Endodermal cell (in vitro differentiated cells): Measurements from ENCODE around the gene SOSTDC1. TPM values are rescaled to one million over a fixed set of nuclear protein-coding genes. Genes with fewer than 3 reads are reported as not detected.

Experiments
- DNase-seq: peaks from one replicate; pipeline ENCODE4 v3.0.0-alpha.2; 2017
- H3K27ac ChIP-seq: 2 replicates; pipeline ENCODE4 v1.5.1; 2013; ENCODE audit warnings: mild to moderate bottlenecking, low read depth, low read length, moderate library complexity
- H3K27me3 ChIP-seq: 2 replicates; pipeline ENCODE4 v1.6.1; 2013; ENCODE audit warnings: mild to moderate bottlenecking, low read length, moderate library complexity; ENCODE audit not compliant: insufficient read depth, control insufficient read depth, poor library complexity, severe bottlenecking
- H3K36me3 ChIP-seq: 2 replicates; pipeline ENCODE4 v1.7.0; 2013; ENCODE audit warnings: mild to moderate bottlenecking, low read length, moderate library complexity; ENCODE audit not compliant: control insufficient read depth, insufficient read depth
- H3K4me1 ChIP-seq: one replicate; pipeline ENCODE4 v1.7.0; 2013; ENCODE audit warnings: low read length; ENCODE audit not compliant: control insufficient read depth, insufficient read depth
- H3K4me3 ChIP-seq: 2 replicates; pipeline ENCODE4 v1.5.1; 2013; ENCODE audit warnings: mild to moderate bottlenecking, low read length, moderate library complexity
- H3K9ac ChIP-seq: 2 replicates; pipeline ENCODE4 v1.6.1; 2013; ENCODE audit warnings: mild to moderate bottlenecking, low read length, moderate library complexity; ENCODE audit not compliant: poor library complexity, severe bottlenecking; ENCODE audit errors: extremely low read depth
- H3K9me3 ChIP-seq: 2 replicates; pipeline ENCODE4 v1.6.1; 2013; ENCODE audit warnings: mild to moderate bottlenecking, low read length, moderate library complexity; ENCODE audit not compliant: control insufficient read depth
- H3K27ac Mint-ChIP-seq: 2 replicates; pipeline ENCODE4 v1.8.0; 2020; ENCODE audit warnings: mixed read lengths
- H3K27me3 Mint-ChIP-seq: 2 replicates; pipeline ENCODE4 v1.8.0; 2021; ENCODE audit warnings: mild to moderate bottlenecking, mixed read lengths; ENCODE audit not compliant: insufficient read depth
- H3K36me3 Mint-ChIP-seq: 2 replicates; pipeline ENCODE4 v1.8.0; 2020; ENCODE audit warnings: low read depth, mixed read lengths
- H3K4me1 Mint-ChIP-seq: 2 replicates; pipeline ENCODE4 v1.8.0; 2020; ENCODE audit warnings: mixed read lengths
- H3K4me3 Mint-ChIP-seq: 2 replicates; pipeline ENCODE4 v1.8.0; 2020; ENCODE audit warnings: mild to moderate bottlenecking, moderate library complexity, mixed read lengths
- H3K9me3 Mint-ChIP-seq: 2 replicates; pipeline ENCODE4 v1.8.0; 2020; ENCODE audit warnings: mild to moderate bottlenecking, mixed read lengths
- CTCF ChIP-seq: fragments of 200-600 bp; sonication (generic); conservative IDR thresholded peaks from 2 replicates; pipeline ENCODE4 v1.5.0; 2021; ENCODE audit warnings: antibody characterized with exemption, mild to moderate bottlenecking
- WGBS, 2 experiments: methylation state at CpG; one replicate each; pipeline versions ENCODE4 v1.1.5 to v1.1.7; 2013; ENCODE audit warnings: missing lambda C conversion rate in 2 of 2, mixed read lengths in 1 of 2; ENCODE audit not compliant: insufficient coverage in 1 of 2, insufficient read length in 1 of 2; 5-methylcytosine and 5-hydroxymethylcytosine counted together
- total RNA-seq, 2 donors: library from RNA; stranded (reverse); fragmentation: NEBNext Ultra II Directional in 1 of 2; extraction: Animal tissue kit (Norgen Biotek cat#: 25700) in 1 of 2; gene quantifications; 2 replicates in 1 of 2; 3 replicates in 1 of 2; pipeline ENCODE4 v1.2.1, GENCODE V29; 2021

SOSTDC1 gene
- total RNA-seq, 2 donors from 2014 or later, result 0.13 to 0.29 TPM

- Histone ChIP-seq H3K9ac (no peak overlapping the region), H3K4me3 (no peak overlapping the region), H3K4me1 (peaks cover 6% of the 10 kb centered on the region), H3K27me3 (no peaks in the 10 kb centered on the region), H3K36me3 (no peaks in the 10 kb centered on the region), H3K9me3 (no peaks in the 10 kb centered on the region), H3K27ac (no peak overlapping the region)
- no peak overlapping the region for H3K27ac Mint-ChIP-seq
- H3K4me1 Mint-ChIP-seq, result peaks cover 4% of the 10 kb centered on the region
- H3K27me3 Mint-ChIP-seq, result no peaks in the 10 kb centered on the region
- H3K4me3 Mint-ChIP-seq, result no peak overlapping the region
- peak; percentile 70 for DNase-seq
- WGBS, 2 experiments, result 89 to 100% methylated on average over 1 to 2 of the region's 2 CpGs
- TF ChIP-seq CTCF, result peak; percentile 86
- no peaks in the 10 kb centered on the region for H3K36me3 Mint-ChIP-seq
- H3K9me3 Mint-ChIP-seq, result no peaks in the 10 kb centered on the region
These were observed 33.7 kb downstream of the SOSTDC1 start for GRCh38 chr7:16431646-16432424.

DNA sequence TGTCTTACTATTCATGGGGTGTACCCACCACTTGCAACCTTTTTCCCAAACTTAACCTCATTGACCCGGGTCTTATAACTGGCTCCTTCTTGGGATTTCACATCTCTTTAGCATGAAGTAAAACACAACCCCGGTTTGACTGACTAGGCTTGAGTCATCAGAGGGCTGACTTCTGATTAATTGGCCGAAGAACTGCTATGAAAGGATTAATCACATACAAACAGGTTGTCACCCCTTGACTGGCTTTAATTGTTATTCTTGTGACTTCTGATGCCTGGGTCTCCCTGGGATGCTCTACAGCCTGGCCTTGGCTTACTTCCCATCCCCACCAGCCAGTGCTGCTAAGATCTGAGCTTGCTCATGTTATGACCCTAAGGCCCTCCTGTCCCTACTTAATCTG, 35.4 kb downstream of the SOSTDC1 start:
- H3K27me3 Mint-ChIP-seq, result no peaks in the 10 kb centered on the region
- H3K4me1 Mint-ChIP-seq, result peaks cover 4% of the 10 kb centered on the region
- TF ChIP-seq CTCF, result no peak

GRCh38 chr7:16428672-16429071, 36.9 kb downstream of the SOSTDC1 start:
- Mint-ChIP-seq H3K27ac (no peak overlapping the region), H3K4me3 (no peak overlapping the region), H3K36me3 (no peaks in the 10 kb centered on the region), H3K9me3 (no peaks in the 10 kb centered on the region), H3K4me1 (peaks cover 4% of the 10 kb centered on the region), H3K27me3 (no peaks in the 10 kb centered on the region)
- Histone ChIP-seq H3K27ac (no peak overlapping the region), H3K9me3 (no peaks in the 10 kb centered on the region), H3K27me3 (no peaks in the 10 kb centered on the region), H3K4me3 (no peak overlapping the region), H3K9ac (no peak overlapping the region), H3K4me1 (peaks cover 6% of the 10 kb centered on the region), H3K36me3 (no peaks in the 10 kb centered on the region)
- no peak for TF ChIP-seq CTCF
- no peak for DNase-seq
- WGBS, 2 experiments, result 74% methylated on average over 2 of the region's 2 CpGs; no CpG with 5 or more reads in 1 of the 2 experiments

More for the DNA sequence above, 35.4 kb downstream of the SOSTDC1 start:
- Mint-ChIP-seq H3K9me3 (no peaks in the 10 kb centered on the region), H3K36me3 (no peaks in the 10 kb centered on the region), H3K4me3 (no peak overlapping the region), H3K27ac (no peak overlapping the region)
- WGBS, 2 experiments, result 84 to 92% methylated on average over 3 of the region's 3 CpGs
- Histone ChIP-seq H3K4me1 (peaks cover 6% of the 10 kb centered on the region), H3K36me3 (no peaks in the 10 kb centered on the region), H3K27me3 (no peaks in the 10 kb centered on the region), H3K9ac (no peak overlapping the region), H3K27ac (no peak overlapping the region), H3K4me3 (no peak overlapping the region), H3K9me3 (no peaks in the 10 kb centered on the region)
- DNase-seq, result no peak
